CD14-positive monocyte (primary cell): Measurements from ENCODE around the gene PAX8. TPM values are rescaled to one million over a fixed set of nuclear protein-coding genes. Genes with fewer than 3 reads are reported as not detected.
"Not testable (repeated sequence)": the region's sequence is repeated elsewhere in the genome, so short reads cannot be mapped to it uniquely, and the experiment has no call there.

Source experiments
- DNase-seq, 3 donors: peaks; one replicate each; pipeline ENCODE4 v3.0.0-alpha.2; 2011 to 2022
- H2AFZ ChIP-seq: 2 replicates; pipeline ENCODE4 v1.6.0; 2012; ENCODE audit warnings: mild to moderate bottlenecking, low read depth, low read length, inconsistent platforms; ENCODE audit not compliant: insufficient read depth, poor library complexity, severe bottlenecking
- H3K27ac ChIP-seq, 2 donors: 1 replicate in 1 of 2; 2 replicates in 1 of 2; pipeline ENCODE4 v1.5.1; 2012 to 2013; ENCODE audit warnings: low read length in 2 of 2, control low read depth in 1 of 2, inconsistent platforms in 1 of 2, low read depth in 1 of 2, mild to moderate bottlenecking in 1 of 2
- H3K27me3 ChIP-seq, 2 donors: one replicate each; pipeline versions ENCODE4 v1.6.0 to v1.6.1; 2011 to 2013; ENCODE audit warnings: low read length in 2 of 2; ENCODE audit not compliant: control insufficient read depth in 2 of 2, insufficient read depth in 2 of 2
- H3K36me3 ChIP-seq, 2 donors: replicated peaks in 1 of 2; 1 replicate in 1 of 2; 2 replicates in 1 of 2; pipeline versions ENCODE4 v1.5.1 to v1.6.1; 2012 to 2013; ENCODE audit warnings: low read length in 2 of 2, control low read depth in 1 of 2, inconsistent platforms in 1 of 2, mild to moderate bottlenecking in 1 of 2; ENCODE audit not compliant: insufficient read depth in 2 of 2, control insufficient read depth in 1 of 2
- H3K4me1 ChIP-seq, 2 donors: 1 replicate in 1 of 2; 2 replicates in 1 of 2; pipeline versions ENCODE4 v1.5.1 to v1.6.1; 2012 to 2013; ENCODE audit warnings: low read length in 2 of 2, control low read depth in 1 of 2, inconsistent platforms in 1 of 2, mild to moderate bottlenecking in 1 of 2, moderate library complexity in 1 of 2; ENCODE audit not compliant: insufficient read depth in 2 of 2, control insufficient read depth in 1 of 2
- H3K4me2 ChIP-seq: replicated peaks from 2 replicates; pipeline ENCODE3; 2012; ENCODE audit warnings: low read length, moderate library complexity, mild to moderate bottlenecking; ENCODE audit not compliant: poor library complexity, severe bottlenecking; ENCODE audit errors: extremely low read depth
- H3K4me3 ChIP-seq, 3 experiments: fragments of 200-600 bp in 1 of 3; sonication (generic) in 1 of 3; replicated peaks in 1 of 3; 1 replicate in 2 of 3; 2 replicates in 1 of 3; pipeline ENCODE4 v1.5.1; 2011 to 2013; ENCODE audit warnings: low read length in 3 of 3, mild to moderate bottlenecking in 3 of 3, control low read depth in 2 of 3, low read depth in 2 of 3, inconsistent platforms in 1 of 3, moderate library complexity in 1 of 3
- H3K79me2 ChIP-seq: 2 replicates; pipeline ENCODE4 v1.6.0; 2012; ENCODE audit warnings: mild to moderate bottlenecking, control low read depth, inconsistent platforms, low read length, moderate library complexity; ENCODE audit not compliant: insufficient read depth
- H3K9ac ChIP-seq: 2 replicates; pipeline ENCODE4 v1.6.0; 2017; ENCODE audit warnings: low read length, mild to moderate bottlenecking; ENCODE audit not compliant: insufficient read depth, poor library complexity, severe bottlenecking
- H3K9me3 ChIP-seq, 2 donors: replicated peaks in 1 of 2; 1 replicate in 1 of 2; 2 replicates in 1 of 2; pipeline versions ENCODE4 v1.5.1 to v1.6.1; 2012 to 2013; ENCODE audit warnings: low read length in 2 of 2, control low read depth in 1 of 2; ENCODE audit not compliant: control insufficient read depth in 1 of 2, insufficient read depth in 1 of 2
- H4K20me1 ChIP-seq: 2 replicates; pipeline ENCODE4 v1.6.0; 2012; ENCODE audit warnings: mild to moderate bottlenecking, low read length, control low read depth, moderate library complexity; ENCODE audit not compliant: insufficient read depth
- H3K27ac Mint-ChIP-seq, 7 donors: one replicate each; pipeline ENCODE4 v1.8.0; 2020; ENCODE audit warnings: mild to moderate bottlenecking in 7 of 7, mixed read lengths in 7 of 7, moderate library complexity in 6 of 7, inconsistent platforms in 2 of 7
- H3K27me3 Mint-ChIP-seq, 3 donors: one replicate each; pipeline ENCODE4 v1.8.0; 2021 to 2022; ENCODE audit warnings: low read depth in 3 of 3, mild to moderate bottlenecking in 3 of 3, mixed read lengths in 3 of 3, moderate library complexity in 3 of 3, inconsistent platforms in 1 of 3
- H3K36me3 Mint-ChIP-seq, 2 donors: one replicate each; pipeline ENCODE4 v1.8.0; 2020; ENCODE audit warnings: mixed read lengths in 2 of 2, inconsistent platforms in 1 of 2, mild to moderate bottlenecking in 1 of 2
- H3K4me1 Mint-ChIP-seq: one replicate; pipeline ENCODE4 v1.8.0; 2020; ENCODE audit warnings: mild to moderate bottlenecking, mixed read lengths
- H3K4me3 Mint-ChIP-seq, 2 donors: one replicate each; pipeline ENCODE4 v1.8.0; 2020; ENCODE audit warnings: mild to moderate bottlenecking in 2 of 2, mixed read lengths in 2 of 2, moderate library complexity in 1 of 2
- H3K9me3 Mint-ChIP-seq, 7 donors: one replicate each; pipeline ENCODE4 v1.8.0; 2020 to 2022; ENCODE audit warnings: mixed read lengths in 7 of 7, mild to moderate bottlenecking in 6 of 7, moderate library complexity in 6 of 7, inconsistent platforms in 2 of 7
- WGBS: methylation state at CpG from one replicate; pipeline ENCODE4 v1.1.5; 2013; ENCODE audit warnings: missing lambda C conversion rate; ENCODE audit not compliant: insufficient coverage; 5-methylcytosine and 5-hydroxymethylcytosine counted together
- intact Hi-C, 2 donors: fragments of 100-400 bp; cut with micrococcal nuclease; formaldehyde crosslinking; loops; one replicate each; pipeline versions ENCODE4 v1.15.0 to v1.15.1; 2023
- polyA plus RNA-seq, 3 donors: library from polyadenylated mRNA; depleted of rRNA in 1 of 3; unstranded in 2 of 3; stranded (reverse) in 1 of 3; fragments of 300-500 nt in 2 of 3; fragments of >200 nt in 1 of 3; fragmentation: Illumina TruSeq in 2 of 3; gene quantifications; 1 replicate in 2 of 3; 2 replicates in 1 of 3; pipeline ENCODE4 v1.2.3, GENCODE V29; 2012 to 2021
- TF ChIP-seq, protein P1 (sequence below): fragments of 200-600 bp; IDR thresholded peaks from one replicate; pipeline ENCODE4 v1.8.0; 2022; ENCODE audit warnings: antibody characterized with exemption, mild to moderate bottlenecking

PAX8 gene
- polyA plus RNA-seq, 3 donors, result 0.26 to 0.47 (median 0.36) TPM

- H3K79me2 ChIP-seq, result no peaks in the 10 kb centered on the region
- H3K4me3 ChIP-seq, result peak overlapping the region; percentile 25 to 66 (median 56)
- H3K27ac ChIP-seq, result no peak overlapping the region
- intact Hi-C loops, result no loop called here
- peak overlapping the region; percentile 73 for H2AFZ ChIP-seq
- Mint-ChIP-seq H3K27ac (no peak overlapping the region), H3K27me3 (peaks cover 7 to 24% (median 9%) of the 10 kb centered on the region in 3 donors), H3K4me3 (peak overlapping the region; percentile 79 to 97), H3K36me3 (no peaks in the 10 kb centered on the region), H3K9me3 (peaks cover 0 to 2% (median 0%) of the 10 kb centered on the region in 7 donors), H3K4me1 (peaks cover 13% of the 10 kb centered on the region)
- 0% methylated on average over 10 of the region's 27 CpGs for WGBS
- no peaks in the 10 kb centered on the region for H4K20me1 ChIP-seq
- H3K36me3 ChIP-seq, result no peaks in the 10 kb centered on the region
- peak overlapping the region; percentile 74 for H3K4me2 ChIP-seq
- H3K9me3 ChIP-seq, result no peaks in the 10 kb centered on the region
- no peak for DNase-seq
- H3K4me1 ChIP-seq, result peaks cover 4 to 13% of the 10 kb centered on the region in 2 donors
- H3K9ac ChIP-seq, result peak overlapping the region; percentile 34
- peaks cover 0 to 2% of the 10 kb centered on the region in 2 donors for H3K27me3 ChIP-seq
- TF ChIP-seq, protein P1, sequence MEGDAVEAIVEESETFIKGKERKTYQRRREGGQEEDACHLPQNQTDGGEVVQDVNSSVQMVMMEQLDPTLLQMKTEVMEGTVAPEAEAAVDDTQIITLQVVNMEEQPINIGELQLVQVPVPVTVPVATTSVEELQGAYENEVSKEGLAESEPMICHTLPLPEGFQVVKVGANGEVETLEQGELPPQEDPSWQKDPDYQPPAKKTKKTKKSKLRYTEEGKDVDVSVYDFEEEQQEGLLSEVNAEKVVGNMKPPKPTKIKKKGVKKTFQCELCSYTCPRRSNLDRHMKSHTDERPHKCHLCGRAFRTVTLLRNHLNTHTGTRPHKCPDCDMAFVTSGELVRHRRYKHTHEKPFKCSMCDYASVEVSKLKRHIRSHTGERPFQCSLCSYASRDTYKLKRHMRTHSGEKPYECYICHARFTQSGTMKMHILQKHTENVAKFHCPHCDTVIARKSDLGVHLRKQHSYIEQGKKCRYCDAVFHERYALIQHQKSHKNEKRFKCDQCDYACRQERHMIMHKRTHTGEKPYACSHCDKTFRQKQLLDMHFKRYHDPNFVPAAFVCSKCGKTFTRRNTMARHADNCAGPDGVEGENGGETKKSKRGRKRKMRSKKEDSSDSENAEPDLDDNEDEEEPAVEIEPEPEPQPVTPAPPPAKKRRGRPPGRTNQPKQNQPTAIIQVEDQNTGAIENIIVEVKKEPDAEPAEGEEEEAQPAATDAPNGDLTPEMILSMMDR, result no peak
Observed at GRCh38 chr2:113324684-113325160, 46.0 kb upstream of the PAX8 start.

DNA sequence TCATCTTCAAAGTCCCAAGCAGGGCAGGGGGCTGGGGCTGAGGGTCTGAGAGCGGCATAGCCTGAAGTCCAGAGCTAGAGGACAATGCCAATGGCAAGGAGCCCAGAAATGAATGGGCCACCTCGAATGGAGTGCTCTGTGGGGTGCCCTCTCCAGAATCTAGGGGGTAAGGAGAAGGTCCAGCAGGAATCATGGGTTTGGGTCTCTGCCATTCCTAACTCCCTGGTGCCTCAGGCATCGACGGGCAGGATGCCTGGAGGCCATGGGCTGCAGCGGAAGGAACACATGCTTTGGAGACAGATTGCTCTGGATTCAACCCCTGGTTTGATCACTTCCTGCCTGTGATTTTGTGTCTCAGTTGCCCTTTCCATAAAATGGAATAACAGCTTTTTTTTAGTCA, 44.4 kb upstream of the PAX8 start:
- H3K9me3 Mint-ChIP-seq, H3K36me3 Mint-ChIP-seq, H2AFZ ChIP-seq, H4K20me1 ChIP-seq, H3K79me2 ChIP-seq, H3K36me3 ChIP-seq, H3K4me2 ChIP-seq, H3K9ac ChIP-seq, DNase-seq, intact Hi-C loops, H3K27ac ChIP-seq, H3K4me3 Mint-ChIP-seq, H3K4me3 ChIP-seq, H3K27me3 ChIP-seq, H3K9me3 ChIP-seq: not testable (repeated sequence)
- peaks cover 6 to 21% (median 8%) of the 10 kb centered on the region in 3 donors for H3K27me3 Mint-ChIP-seq
- peak overlapping the region in 2 of 7 donors; percentile 30 to 32 for H3K27ac Mint-ChIP-seq
- WGBS, result 100% methylated on average over 1 of the region's 5 CpGs
- H3K4me1 ChIP-seq, result peaks cover 4 to 13% of the 10 kb centered on the region in 2 donors
- H3K4me1 Mint-ChIP-seq, result peaks cover 13% of the 10 kb centered on the region

GRCh38 chr2:113320106-113320505, 41.4 kb upstream of the PAX8 start:
- H3K79me2 ChIP-seq, H3K4me3 ChIP-seq, DNase-seq, H3K36me3 Mint-ChIP-seq, H3K9me3 ChIP-seq, intact Hi-C loops, H3K9me3 Mint-ChIP-seq, H3K36me3 ChIP-seq, H3K9ac ChIP-seq, H3K27ac Mint-ChIP-seq, H3K4me3 Mint-ChIP-seq, H2AFZ ChIP-seq, H3K27ac ChIP-seq, H3K4me2 ChIP-seq, H4K20me1 ChIP-seq, H3K27me3 ChIP-seq: not testable (repeated sequence)
- WGBS, result 83% methylated on average over 3 of the region's 7 CpGs
- H3K4me1 ChIP-seq, result peaks cover 4 to 10% of the 10 kb centered on the region in 2 donors
- Mint-ChIP-seq H3K4me1 (peaks cover 11% of the 10 kb centered on the region), H3K27me3 (peaks cover 7 to 26% (median 12%) of the 10 kb centered on the region in 3 donors)

DNA sequence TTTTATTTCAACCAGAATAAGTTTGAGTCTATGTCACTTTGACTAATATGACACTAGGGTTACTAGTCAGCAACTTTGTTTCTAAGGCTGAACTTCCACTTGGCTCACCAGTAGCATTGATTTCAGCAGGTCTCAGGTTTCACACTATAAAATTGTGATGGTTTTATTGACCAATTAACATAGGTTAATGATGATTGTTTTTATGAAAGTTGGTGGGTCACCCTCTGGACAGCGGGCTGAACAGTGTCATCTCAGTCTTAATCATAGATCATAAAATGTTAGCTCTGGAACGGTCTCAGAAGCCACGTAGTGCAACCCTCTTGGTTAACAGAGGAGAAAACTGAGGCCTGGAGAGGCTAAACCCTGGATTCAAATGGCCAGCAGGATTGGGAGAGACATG, 40.2 kb upstream of the PAX8 start:
- no CpG with 5 or more reads among the region's 3 CpGs for WGBS
- H3K27me3 Mint-ChIP-seq, result peaks cover 9 to 19% (median 9%) of the 10 kb centered on the region in 3 donors

More for the DNA sequence above, 40.2 kb upstream of the PAX8 start:
- H3K9ac ChIP-seq, H3K79me2 ChIP-seq, H4K20me1 ChIP-seq, intact Hi-C loops, DNase-seq, H3K4me1 ChIP-seq, H3K4me1 Mint-ChIP-seq, H3K36me3 ChIP-seq, H3K9me3 Mint-ChIP-seq, H3K4me3 ChIP-seq, H3K4me3 Mint-ChIP-seq, H3K4me2 ChIP-seq, H3K27me3 ChIP-seq, H3K9me3 ChIP-seq, H3K27ac ChIP-seq, H2AFZ ChIP-seq, H3K27ac Mint-ChIP-seq, H3K36me3 Mint-ChIP-seq: not testable (repeated sequence)
